ENCODE results near the gene GTF2B.
"Not testable (repeated sequence)": the region's sequence is repeated elsewhere in the genome, so short reads cannot be mapped to it uniquely, and the experiment has no call there.

The GTF2B gene

GRCh38 chr1:88851303-88852063 is 39.9 kb downstream of the GTF2B start:
- TF ChIP-seq EZH2phosphoT487 (IDR thresholded peaks at IDR 0.05; ENCODE audit: borderline replicate concordance, low read length), result no peak
- no peaks in the 10 kb centered on the region for H3K4me1 ChIP-seq (ENCODE audit: control insufficient read depth, low read length)
- peaks cover 31% of the 10 kb centered on the region for H3K36me3 ChIP-seq (ENCODE audit: control insufficient read depth, low read length)
- no peak overlapping the region for H3K4me3 ChIP-seq (ENCODE audit: low read length)
- H3K4me2 ChIP-seq (ENCODE audit: low read length), result no peak overlapping the region
- no peaks in the 10 kb centered on the region for H4K20me1 ChIP-seq (ENCODE audit: control insufficient read depth, insufficient read depth, low read depth, low read length)
- H3K9me3 ChIP-seq (ENCODE audit: control insufficient read depth, insufficient read depth, low read length), result no peaks in the 10 kb centered on the region
- no peak overlapping the region for H3K27ac ChIP-seq (ENCODE audit: low read depth, low read length)
- H3K27me3 ChIP-seq (ENCODE audit: control insufficient read depth, low read length), result no peaks in the 10 kb centered on the region
- no peaks in the 10 kb centered on the region for H3K79me2 ChIP-seq (ENCODE audit: control insufficient read depth, low read length)
- H3F3A ChIP-seq (ENCODE audit: control insufficient read depth, insufficient read depth), result no peaks in the 10 kb centered on the region
- H3K9me2 ChIP-seq (replicated peaks; ENCODE audit: control insufficient read depth, low read length), result no peaks in the 10 kb centered on the region

- peaks cover 7% of the 10 kb centered on the region for H3K36me3 ChIP-seq (ENCODE audit: control insufficient read depth, low read length)
- H4K20me1 ChIP-seq (ENCODE audit: control insufficient read depth, insufficient read depth, low read depth, low read length), result no peaks in the 10 kb centered on the region
- H3K4me2 ChIP-seq (ENCODE audit: low read length), result no peak overlapping the region
- no peak overlapping the region for H3K27ac ChIP-seq (ENCODE audit: low read depth, low read length)
- no peaks in the 10 kb centered on the region for H3K4me1 ChIP-seq (ENCODE audit: control insufficient read depth, low read length)
- TF ChIP-seq EZH2phosphoT487 (IDR thresholded peaks at IDR 0.05; ENCODE audit: borderline replicate concordance, low read length) (no peak), CTCF (IDR thresholded peaks at IDR 0.05; ENCODE audit: low read depth, low read length, poor library complexity, severe bottlenecking) (no peak)
- no peaks in the 10 kb centered on the region for H3K79me2 ChIP-seq (ENCODE audit: control insufficient read depth, low read length)
- H3K9me3 ChIP-seq (ENCODE audit: control insufficient read depth, insufficient read depth, low read length), result no peaks in the 10 kb centered on the region
- H3F3A ChIP-seq (ENCODE audit: control insufficient read depth, insufficient read depth), result no peaks in the 10 kb centered on the region
- H3K27me3 ChIP-seq (ENCODE audit: control insufficient read depth, low read length), result no peaks in the 10 kb centered on the region
- no peaks in the 10 kb centered on the region for H3K9me2 ChIP-seq (replicated peaks; ENCODE audit: control insufficient read depth, low read length)
- no peak overlapping the region for H3K4me3 ChIP-seq (ENCODE audit: low read length)
Observed at GRCh38 chr1:88847643-88848042, 43.7 kb downstream of the GTF2B start.

- Histone ChIP-seq H3K4me2 (ENCODE audit: low read length) (no peak overlapping the region), H3K27me3 (ENCODE audit: control insufficient read depth, low read length) (no peaks in the 10 kb centered on the region), H3K4me1 (ENCODE audit: control insufficient read depth, low read length) (no peaks in the 10 kb centered on the region), H3K36me3 (ENCODE audit: control insufficient read depth, low read length) (peaks cover 47% of the 10 kb centered on the region), H3F3A (ENCODE audit: control insufficient read depth, insufficient read depth) (0 out of 2 replicates have a peak, but pooled peaks cover 2% of the 10 kb centered on the region), H3K9me3 (ENCODE audit: control insufficient read depth, insufficient read depth, low read length) (no peaks in the 10 kb centered on the region), H3K27ac (ENCODE audit: low read depth, low read length) (no peak overlapping the region), H3K4me3 (ENCODE audit: low read length) (no peak overlapping the region), H3K79me2 (ENCODE audit: control insufficient read depth, low read length) (no peaks in the 10 kb centered on the region), H3K9me2 (replicated peaks; ENCODE audit: control insufficient read depth, low read length) (no peaks in the 10 kb centered on the region), H4K20me1 (ENCODE audit: control insufficient read depth, insufficient read depth, low read depth, low read length) (no peaks in the 10 kb centered on the region)
- TF ChIP-seq EZH2phosphoT487 (IDR thresholded peaks at IDR 0.05; ENCODE audit: borderline replicate concordance, low read length) (no peak), CTCF (IDR thresholded peaks at IDR 0.05; ENCODE audit: low read depth, low read length, poor library complexity, severe bottlenecking) (no peak)
Observed at GRCh38 chr1:88825721-88826120, 65.6 kb downstream of the GTF2B start.

- H3K79me2 ChIP-seq (ENCODE audit: control insufficient read depth, low read length); H4K20me1 ChIP-seq (ENCODE audit: control insufficient read depth, insufficient read depth, low read depth, low read length); H3K27ac ChIP-seq (ENCODE audit: low read depth, low read length); H3K4me3 ChIP-seq (ENCODE audit: low read length); H3F3A ChIP-seq (ENCODE audit: control insufficient read depth, insufficient read depth); H3K27me3 ChIP-seq (ENCODE audit: control insufficient read depth, low read length); H3K4me2 ChIP-seq (ENCODE audit: low read length); H3K9me3 ChIP-seq (ENCODE audit: control insufficient read depth, insufficient read depth, low read length); H3K4me1 ChIP-seq (ENCODE audit: control insufficient read depth, low read length); H3K9me2 ChIP-seq (replicated peaks; ENCODE audit: control insufficient read depth, low read length): not testable (repeated sequence)
- H3K36me3 ChIP-seq (ENCODE audit: control insufficient read depth, low read length), result peaks cover 32% of the 10 kb centered on the region
Observed at GRCh38 chr1:88819642-88820041, 71.7 kb downstream of the GTF2B start.
